DOHH2 (cell line): ENCODE results near the gene MGMT.

ENCODE experiments used
- H3F3A ChIP-seq: fragments of 200-600 bp; sonication (generic), shearing (Covaris generic); 2 replicates; pipeline ENCODE4 v1.6.0; 2016; ENCODE audit warnings: antibody characterized with exemption, mild to moderate bottlenecking; ENCODE audit not compliant: control insufficient read depth, insufficient read depth
- H3K27ac ChIP-seq: fragments of 200-600 bp; sonication (generic); 2 replicates; pipeline ENCODE4 v1.5.1; 2014; ENCODE audit warnings: low read depth, mild to moderate bottlenecking, low read length, moderate library complexity
- H3K27me3 ChIP-seq: fragments of 200-600 bp; sonication (generic); 2 replicates; pipeline ENCODE4 v1.6.1; 2014; ENCODE audit warnings: mild to moderate bottlenecking, low read length, mixed read lengths; ENCODE audit not compliant: control insufficient read depth
- H3K36me3 ChIP-seq: fragments of 200-600 bp; sonication (generic); 2 replicates; pipeline ENCODE4 v1.6.1; 2014; ENCODE audit warnings: mild to moderate bottlenecking, low read length, moderate library complexity, mixed read lengths; ENCODE audit not compliant: control insufficient read depth
- H3K4me1 ChIP-seq: fragments of 200-600 bp; sonication (generic); 2 replicates; pipeline ENCODE4 v1.6.1; 2014; ENCODE audit warnings: mild to moderate bottlenecking, low read length, mixed read lengths; ENCODE audit not compliant: control insufficient read depth
- H3K4me2 ChIP-seq: fragments of 200-600 bp; sonication (generic); 2 replicates; pipeline ENCODE4 v1.6.0; 2014; ENCODE audit warnings: mild to moderate bottlenecking, low read length, moderate library complexity
- H3K4me3 ChIP-seq: fragments of 200-600 bp; sonication (generic); 2 replicates; pipeline ENCODE4 v1.5.1; 2014; ENCODE audit warnings: mild to moderate bottlenecking, low read length, mixed read lengths
- H3K79me2 ChIP-seq: fragments of 200-600 bp; sonication (generic); 2 replicates; pipeline ENCODE4 v1.6.1; 2014; ENCODE audit warnings: mild to moderate bottlenecking, low read length, mixed read lengths; ENCODE audit not compliant: control insufficient read depth
- H3K9me2 ChIP-seq: fragments of 200-600 bp; sonication (generic); replicated peaks from 2 replicates; pipeline ENCODE4 v1.6.1; 2014; ENCODE audit warnings: mild to moderate bottlenecking, low read length, mixed read lengths; ENCODE audit not compliant: control insufficient read depth
- H3K9me3 ChIP-seq: fragments of 200-600 bp; sonication (generic); 2 replicates; pipeline ENCODE4 v1.6.1; 2014; ENCODE audit warnings: antibody characterized with exemption, low read length, mixed read lengths; ENCODE audit not compliant: control insufficient read depth, insufficient read depth
- H4K20me1 ChIP-seq: fragments of 200-600 bp; sonication (generic); 2 replicates; pipeline ENCODE4 v1.6.0; 2014; ENCODE audit warnings: low read depth, mild to moderate bottlenecking, antibody characterized with exemption, low read length, moderate library complexity; ENCODE audit not compliant: control insufficient read depth, insufficient read depth
- CTCF ChIP-seq: fragments of 200-600 bp; sonication (generic); IDR thresholded peaks from one replicate; pipeline ENCODE4 v1.5.1; 2014; ENCODE audit warnings: antibody characterized with exemption, mild to moderate bottlenecking, low read depth, low read length; ENCODE audit not compliant: poor library complexity, severe bottlenecking
- EZH2phosphoT487 ChIP-seq: fragments of 200-600 bp; sonication (generic); IDR thresholded peaks from 2 replicates; pipeline ENCODE4 v1.6.1; 2017; ENCODE audit warnings: borderline replicate concordance, mild to moderate bottlenecking, antibody characterized with exemption, low read length, moderate library complexity, mixed read lengths

MGMT gene

DNA sequence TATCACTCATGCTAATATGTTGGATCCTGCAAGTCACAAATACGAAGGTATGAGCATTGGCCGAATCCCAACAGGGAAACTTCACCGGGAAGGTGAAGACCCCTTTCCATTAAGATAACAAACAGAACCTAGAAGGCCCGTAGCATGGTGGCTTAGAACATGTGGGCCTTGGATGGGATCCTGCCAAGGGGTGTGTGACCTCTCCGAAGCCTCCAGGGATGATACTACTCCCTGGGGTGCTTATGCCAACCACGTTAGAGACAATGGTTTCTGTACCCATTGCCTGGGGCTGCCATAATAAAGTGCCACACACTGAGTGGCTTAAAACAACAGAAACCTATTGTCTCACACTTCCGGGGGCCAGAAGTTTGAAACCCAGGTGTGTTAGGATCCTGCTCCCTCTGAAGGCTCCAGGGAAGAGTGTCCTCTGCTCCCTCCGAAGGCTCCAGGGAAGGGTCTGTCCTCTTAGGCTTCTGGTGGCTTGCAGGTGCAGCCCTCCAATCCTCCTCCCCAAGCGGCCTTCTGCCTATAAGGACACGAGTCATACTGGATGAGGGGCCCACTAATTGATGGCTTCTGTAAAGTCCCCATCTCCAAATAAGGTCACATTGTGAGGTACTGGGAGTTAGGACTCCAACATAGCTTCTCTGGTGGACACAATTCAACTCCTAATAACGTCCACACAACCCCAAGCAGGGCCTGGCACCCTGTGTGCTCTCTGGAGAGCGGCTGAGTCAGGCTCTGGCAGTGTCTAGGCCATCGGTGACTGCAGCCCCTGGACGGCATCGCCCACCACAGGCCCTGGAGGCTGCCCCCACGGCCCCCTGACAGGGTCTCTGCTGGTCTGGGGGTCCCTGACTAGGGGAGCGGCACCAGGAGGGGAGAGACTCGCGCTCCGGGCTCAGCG, 992 bp upstream of the MGMT start:
- peaks cover 12% of the 10 kb centered on the region for H3K79me2 ChIP-seq
- H3K27me3 ChIP-seq, result no peaks in the 10 kb centered on the region
- H3K4me2 ChIP-seq, result peak overlapping the region; percentile 79
- no peaks in the 10 kb centered on the region for H3K9me3 ChIP-seq
- H3F3A ChIP-seq, result no peaks in the 10 kb centered on the region
- no peak for TF ChIP-seq EZH2phosphoT487
- no peak for TF ChIP-seq CTCF
- H3K36me3 ChIP-seq, result no peaks in the 10 kb centered on the region
- H3K4me3 ChIP-seq, result peak overlapping the region; percentile 72
- H3K9me2 ChIP-seq, result no peaks in the 10 kb centered on the region
- no peaks in the 10 kb centered on the region for H4K20me1 ChIP-seq
- no peak overlapping the region for H3K27ac ChIP-seq
- H3K4me1 ChIP-seq, result peaks cover 18% of the 10 kb centered on the region

DNA sequence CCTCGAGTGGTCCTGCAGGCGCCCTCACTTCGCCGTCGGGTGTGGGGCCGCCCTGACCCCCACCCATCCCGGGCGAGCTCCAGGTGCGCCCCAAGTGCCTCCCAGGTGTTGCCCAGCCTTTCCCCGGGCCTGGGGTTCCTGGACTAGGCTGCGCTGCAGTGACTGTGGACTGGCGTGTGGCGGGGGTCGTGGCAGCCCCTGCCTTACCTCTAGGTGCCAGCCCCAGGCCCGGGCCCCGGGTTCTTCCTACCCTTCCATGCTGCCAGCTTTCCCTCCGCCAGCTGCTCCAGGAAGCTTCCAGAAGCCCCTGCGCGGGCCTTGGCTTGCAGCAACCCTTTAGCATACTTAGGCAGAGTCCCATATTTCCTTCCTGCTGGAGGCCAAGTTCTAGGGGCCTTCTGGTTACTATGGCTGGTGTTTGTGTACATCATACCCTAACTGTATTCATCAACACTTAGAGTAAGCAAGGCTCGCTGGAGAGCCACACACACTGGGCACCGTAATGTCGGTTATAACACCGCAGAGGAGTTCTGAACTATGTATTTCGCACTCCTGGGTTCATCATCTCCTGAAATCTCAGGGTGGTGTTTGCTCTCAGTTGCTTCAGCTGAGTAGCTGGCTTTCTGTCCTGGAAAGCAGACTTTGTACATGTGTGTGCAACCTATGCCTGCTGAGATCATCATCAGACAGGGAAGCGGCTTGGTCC, 471 bp downstream of the MGMT start:
- H3K27ac ChIP-seq, result peak overlapping the region; percentile 8; the same call in 1 of the 2 replicates
- no peak for TF ChIP-seq CTCF
- no peak for TF ChIP-seq EZH2phosphoT487
- H3K4me3 ChIP-seq, result peak overlapping the region; percentile 87
- H3K4me1 ChIP-seq, result peaks cover 20% of the 10 kb centered on the region
- H3F3A ChIP-seq, result no peaks in the 10 kb centered on the region
- H3K79me2 ChIP-seq, result peaks cover 12% of the 10 kb centered on the region
- H3K36me3 ChIP-seq, result peaks cover 3% of the 10 kb centered on the region; the same call in 1 of the 2 replicates
- no peaks in the 10 kb centered on the region for H3K9me2 ChIP-seq
- no peaks in the 10 kb centered on the region for H4K20me1 ChIP-seq
- peak overlapping the region; percentile 94 for H3K4me2 ChIP-seq
- no peaks in the 10 kb centered on the region for H3K9me3 ChIP-seq
- H3K27me3 ChIP-seq, result no peaks in the 10 kb centered on the region

GRCh38 chr10:129468187-129468586, 1.1 kb downstream of the MGMT start:
- H4K20me1 ChIP-seq, result no peaks in the 10 kb centered on the region
- H3F3A ChIP-seq, result no peaks in the 10 kb centered on the region
- no peaks in the 10 kb centered on the region for H3K9me2 ChIP-seq
- H3K4me2 ChIP-seq, result peak overlapping the region; percentile 94
- H3K4me1 ChIP-seq, result peaks cover 26% of the 10 kb centered on the region
- TF ChIP-seq CTCF, result no peak
- no peak for TF ChIP-seq EZH2phosphoT487
- no peaks in the 10 kb centered on the region for H3K9me3 ChIP-seq
- H3K4me3 ChIP-seq, result peak overlapping the region; percentile 87
- H3K36me3 ChIP-seq, result peaks cover 3% of the 10 kb centered on the region; the same call in 1 of the 2 replicates
- H3K27me3 ChIP-seq, result no peaks in the 10 kb centered on the region
- H3K79me2 ChIP-seq, result peaks cover 12% of the 10 kb centered on the region
- no peak overlapping the region for H3K27ac ChIP-seq
